Natural killer cell (primary cell): Measurements from ENCODE around the gene TMEM74B. TPM values are rescaled to one million over a fixed set of nuclear protein-coding genes. Genes with fewer than 3 reads are reported as not detected.

Experiments used
- ATAC-seq, 3 donors: fragments of 150-1000 bp in 2 of 3; fragments of 200-7000 bp in 1 of 3; cut with Tn5 transposase; 1 replicate in 1 of 3; 2 replicates in 2 of 3; pipeline ENCODE4 v1.10.0; 2021; ENCODE audit warnings: mild to moderate bottlenecking in 2 of 3, moderate library complexity in 2 of 3
- DNase-seq, 2 donors: peaks; one replicate each; pipeline versions ENCODE4 v3.0.0 to v3.0.0-alpha.2; 2013 to 2021; ENCODE audit warnings: mixed read lengths in 1 of 2
- H3K27ac ChIP-seq: one replicate; pipeline ENCODE4 v1.5.1; 2013; ENCODE audit warnings: mild to moderate bottlenecking, low read length
- H3K27me3 ChIP-seq: one replicate; pipeline ENCODE4 v1.6.1; 2013; ENCODE audit warnings: low read length; ENCODE audit not compliant: control insufficient read depth, insufficient read depth
- H3K36me3 ChIP-seq: one replicate; pipeline ENCODE4 v1.6.1; 2013; ENCODE audit warnings: low read length; ENCODE audit not compliant: control insufficient read depth, insufficient read depth
- H3K4me1 ChIP-seq: one replicate; pipeline ENCODE4 v1.6.1; 2013; ENCODE audit warnings: low read length; ENCODE audit not compliant: control insufficient read depth, insufficient read depth
- H3K4me3 ChIP-seq: one replicate; pipeline ENCODE4 v1.5.1; 2013; ENCODE audit warnings: low read length
- H3K9me3 ChIP-seq: one replicate; pipeline ENCODE4 v1.6.1; 2013; ENCODE audit warnings: low read length; ENCODE audit not compliant: control insufficient read depth, insufficient read depth
- H3K27ac Mint-ChIP-seq, 2 donors: one replicate each; pipeline ENCODE4 v1.8.0; 2022; ENCODE audit warnings: mild to moderate bottlenecking in 2 of 2, mixed read lengths in 2 of 2, moderate library complexity in 1 of 2
- H3K27me3 Mint-ChIP-seq, 2 donors: one replicate each; pipeline ENCODE4 v1.8.0; 2022; ENCODE audit warnings: low read depth in 2 of 2, mixed read lengths in 2 of 2
- H3K36me3 Mint-ChIP-seq: one replicate; pipeline ENCODE4 v1.8.0; 2022; ENCODE audit warnings: mixed read lengths
- H3K4me1 Mint-ChIP-seq, 2 donors: one replicate each; pipeline ENCODE4 v1.8.0; 2022; ENCODE audit warnings: mixed read lengths in 2 of 2
- H3K4me3 Mint-ChIP-seq: one replicate; pipeline ENCODE4 v1.8.0; 2022; ENCODE audit warnings: mild to moderate bottlenecking, moderate library complexity, mixed read lengths
- H3K9me3 Mint-ChIP-seq, 2 donors: one replicate each; pipeline ENCODE4 v1.8.0; 2022; ENCODE audit warnings: mixed read lengths in 2 of 2
- CTCF ChIP-seq: fragments of 200-600 bp; IDR thresholded peaks from one replicate; pipeline ENCODE4 v1.8.0; 2022; ENCODE audit warnings: antibody characterized with exemption
- WGBS: methylation state at CpG from one replicate; pipeline ENCODE4 v1.1.7; 2013; ENCODE audit warnings: missing lambda C conversion rate; ENCODE audit not compliant: insufficient coverage; 5-methylcytosine and 5-hydroxymethylcytosine counted together
- intact Hi-C: fragments of 100-400 bp; cut with micrococcal nuclease; formaldehyde crosslinking; loops from one replicate; pipeline ENCODE4 v1.14.2; 2022
- total RNA-seq, 4 donors: library from RNA; stranded (reverse); fragments of 120-200 nt in 1 of 4; gene quantifications; one replicate each; pipeline versions ENCODE4 v1.2.3 to v1.2.4, GENCODE V29; 2013 to 2022

TMEM74B gene
- total RNA-seq, 3 donors from 2014 or later (not counting 1 experiment from before 2014, with no cell fraction given) = 0.35 TPM; not detected in 2

DNA sequence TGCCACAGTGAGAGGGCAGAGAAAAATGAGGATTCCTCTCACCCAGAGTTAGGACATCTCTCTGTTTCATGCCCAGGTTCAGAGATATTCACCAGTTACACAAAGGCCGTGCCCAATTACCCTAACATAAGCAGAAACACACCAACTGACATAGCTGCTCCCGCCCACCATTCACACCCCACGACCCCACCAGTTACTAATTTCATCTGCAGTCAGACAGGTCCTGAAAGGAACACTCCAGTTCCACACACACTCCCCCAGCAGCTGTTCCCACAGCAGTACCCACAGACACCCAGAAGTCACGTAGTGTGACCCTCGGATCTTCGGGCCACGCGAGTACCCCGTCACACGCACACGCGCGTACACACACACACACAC is 532 bp downstream of the TMEM74B start:
- no peaks in the 10 kb centered on the region for H3K27me3 ChIP-seq
- no peak overlapping the region for H3K27ac ChIP-seq
- H3K9me3 ChIP-seq = no peaks in the 10 kb centered on the region
- H3K36me3 Mint-ChIP-seq = no peaks in the 10 kb centered on the region
- H3K4me3 Mint-ChIP-seq = peak overlapping the region; percentile 66
- intact Hi-C loops = no loop called here
- no peak overlapping the region for H3K4me3 ChIP-seq
- no peak for TF ChIP-seq CTCF
- H3K27ac Mint-ChIP-seq = no peak overlapping the region
- H3K9me3 Mint-ChIP-seq = no peaks in the 10 kb centered on the region
- H3K36me3 ChIP-seq = no peaks in the 10 kb centered on the region
- ATAC-seq (no peak), DNase-seq (no peak)
- peaks cover 0 to 13% of the 10 kb centered on the region in 2 donors for H3K4me1 Mint-ChIP-seq
- peaks cover 18 to 21% of the 10 kb centered on the region in 2 donors for H3K27me3 Mint-ChIP-seq
- no peaks in the 10 kb centered on the region for H3K4me1 ChIP-seq
- 45% methylated on average over 13 of the region's 13 CpGs for WGBS

DNA sequence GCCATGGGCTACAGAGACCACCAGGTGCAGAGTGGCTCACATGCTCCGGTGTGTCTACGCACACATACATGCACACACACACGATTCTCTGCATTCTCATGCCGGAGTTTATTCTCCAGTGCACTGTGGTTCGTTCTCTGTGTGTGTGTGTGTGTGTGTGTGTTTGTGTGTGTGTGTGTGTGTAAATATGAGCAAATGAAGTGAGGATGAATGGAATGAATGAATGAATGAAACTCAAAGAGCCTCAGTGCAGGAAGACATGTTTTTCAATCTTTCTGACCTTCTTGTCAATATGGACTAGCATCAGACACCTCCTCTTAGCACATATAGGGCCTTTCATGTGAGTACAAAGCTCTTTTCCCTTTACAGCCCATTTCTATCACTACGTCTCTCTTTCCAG is 1.6 kb downstream of the TMEM74B start:
- ATAC-seq (no peak), DNase-seq (no peak)
- peaks cover 0 to 13% of the 10 kb centered on the region in 2 donors for H3K4me1 Mint-ChIP-seq
- no peaks in the 10 kb centered on the region for H3K4me1 ChIP-seq
- intact Hi-C loops = no loop called here
- no peaks in the 10 kb centered on the region for H3K36me3 Mint-ChIP-seq
- no peak overlapping the region for H3K4me3 Mint-ChIP-seq
- H3K27me3 Mint-ChIP-seq = peaks cover 18 to 21% of the 10 kb centered on the region in 2 donors
- no peaks in the 10 kb centered on the region for H3K27me3 ChIP-seq
- H3K9me3 Mint-ChIP-seq = no peaks in the 10 kb centered on the region
- no peak overlapping the region for H3K27ac Mint-ChIP-seq
- 90% methylated on average over 6 of the region's 6 CpGs for WGBS
- no peak overlapping the region for H3K4me3 ChIP-seq
- no peaks in the 10 kb centered on the region for H3K36me3 ChIP-seq
- H3K9me3 ChIP-seq = no peaks in the 10 kb centered on the region
- H3K27ac ChIP-seq = no peak overlapping the region
- TF ChIP-seq CTCF = no peak

DNA sequence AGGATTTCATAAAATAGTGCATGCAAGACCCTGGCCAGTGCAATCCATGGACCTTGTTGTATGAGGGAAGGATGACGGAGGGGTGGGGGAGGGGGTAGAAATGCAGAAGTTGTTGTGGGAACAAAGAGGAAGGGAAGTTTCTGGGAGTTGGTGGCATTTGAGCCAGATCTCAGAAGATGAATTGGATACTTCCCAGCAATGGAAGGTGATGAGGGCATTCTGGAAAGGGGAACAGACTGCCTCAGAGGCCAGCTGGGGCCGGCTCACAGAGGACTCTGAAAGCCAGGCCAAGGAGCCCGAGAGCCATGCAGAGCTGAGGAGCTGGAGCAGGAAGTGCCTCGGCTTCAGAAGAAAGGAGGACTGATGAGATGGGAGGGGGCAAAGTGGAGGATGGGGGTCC is 2.7 kb downstream of the TMEM74B start:
- intact Hi-C loops = no loop called here
- peaks cover 18 to 21% of the 10 kb centered on the region in 2 donors for H3K27me3 Mint-ChIP-seq

More for the DNA sequence above, 2.7 kb downstream of the TMEM74B start:
- DNase-seq = no peak
- WGBS = 59% methylated on average over 4 of the region's 4 CpGs
- H3K4me3 ChIP-seq = no peak overlapping the region
- Mint-ChIP-seq H3K4me1 (peaks cover 0 to 17% of the 10 kb centered on the region in 2 donors), H3K9me3 (no peaks in the 10 kb centered on the region), H3K36me3 (no peaks in the 10 kb centered on the region), H3K4me3 (no peak overlapping the region), H3K27ac (no peak overlapping the region)
- H3K36me3 ChIP-seq = no peaks in the 10 kb centered on the region
- no peak for TF ChIP-seq CTCF
- H3K9me3 ChIP-seq = no peaks in the 10 kb centered on the region
- H3K27ac ChIP-seq = no peak overlapping the region
- ATAC-seq = no peak
- H3K27me3 ChIP-seq = no peaks in the 10 kb centered on the region
- no peaks in the 10 kb centered on the region for H3K4me1 ChIP-seq
